Esophagus muscularis mucosa (tissue), 3 donors: ENCODE results near the gene TNF.

Experiments used
- CTCF ChIP-seq, 3 experiments: fragments of 200-600 bp in 2 of 3; fragments of 450-650 bp in 1 of 3; sonication (generic) in 2 of 3; IDR thresholded peaks; one replicate each; pipeline ENCODE4 v1.5.1; 2017 to 2019; ENCODE audit warnings: antibody characterized with exemption in 3 of 3, mild to moderate bottlenecking in 2 of 3, moderate library complexity in 1 of 3
- EP300 ChIP-seq: sonication (generic); formaldehyde crosslinking; IDR thresholded peaks from one replicate; pipeline ENCODE4 v1.6.1; 2017; ENCODE audit warnings: antibody characterized with exemption

DNA sequence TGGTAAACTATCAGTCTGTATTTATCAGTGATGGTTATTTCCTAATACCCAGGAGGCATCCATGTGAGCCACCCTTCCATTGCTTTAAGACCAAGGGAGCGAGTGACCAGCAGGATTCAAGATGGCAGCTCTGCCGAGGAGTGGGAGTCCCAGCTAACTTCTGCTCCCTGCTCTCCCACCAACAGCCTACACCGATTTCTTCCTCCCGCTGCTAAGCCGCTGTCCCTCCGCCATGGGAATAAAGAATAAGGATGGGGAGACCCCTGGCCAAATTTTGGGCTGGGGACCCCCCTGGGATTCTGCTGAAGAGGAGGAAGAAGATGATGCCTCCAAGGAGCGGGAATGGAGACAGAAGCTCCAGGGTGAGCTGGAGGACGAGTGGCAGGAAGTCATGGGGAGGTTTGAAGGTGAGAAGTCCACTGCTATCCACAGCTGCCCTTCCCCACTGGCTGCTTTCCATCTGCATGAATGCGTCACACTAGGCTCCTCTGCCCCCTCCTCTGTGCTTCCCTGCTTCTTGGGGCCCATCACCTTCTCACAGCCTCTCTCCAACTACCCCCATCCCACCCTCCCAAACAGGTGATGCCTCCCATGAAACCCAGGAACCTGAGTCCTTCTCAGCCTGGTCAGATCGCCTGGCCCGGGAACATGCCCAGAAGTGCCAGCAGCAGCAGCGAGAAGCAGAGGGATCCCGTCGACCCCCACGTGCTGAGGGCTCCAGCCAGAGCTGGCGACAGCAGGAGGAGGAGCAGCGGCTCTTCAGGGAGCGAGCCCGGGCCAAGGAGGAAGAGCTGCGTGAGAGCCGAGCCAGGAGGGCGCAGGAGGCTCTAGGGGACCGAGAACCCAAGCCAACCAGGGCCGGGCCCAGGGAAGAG is 17.7 kb upstream of the TNF start:
- no peak for TF ChIP-seq EP300
- no peak for TF ChIP-seq CTCF (IDR thresholded peaks at IDR 0.05)
